Ureter (tissue), 1 donor: ENCODE results near the gene CYFIP1. TPM values are rescaled to one million over a fixed set of nuclear protein-coding genes. Genes with fewer than 3 reads are reported as not detected.
"Not testable (repeated sequence)": the region's sequence is repeated elsewhere in the genome, so short reads cannot be mapped to it uniquely, and the experiment has no call there.

Experiments used
- DNase-seq: peaks from one replicate; pipeline ENCODE4 v3.0.0-alpha.2; 2020; ENCODE audit warnings: low spot score
- total RNA-seq: library from RNA; stranded (reverse); gene quantifications from one replicate; pipeline ENCODE4 v1.2.4, GENCODE V29; 2023
- donor health status: DM: yes; HTN: yes; CAD: no.

CYFIP1 gene
- 129 TPM for total RNA-seq

- DNase-seq = peak; percentile 89
Observed at GRCh38 chr15:22980189-22981050, at the start of gene CYFIP1. Gene CYFIP1 (minus strand): TSS chr15:22980368. CDS start chr15:22947285, 33,083 bp downstream.

GRCh38 chr15:23026218-23026617, 46.0 kb upstream of the CYFIP1 start:
- no peak for DNase-seq

DNA sequence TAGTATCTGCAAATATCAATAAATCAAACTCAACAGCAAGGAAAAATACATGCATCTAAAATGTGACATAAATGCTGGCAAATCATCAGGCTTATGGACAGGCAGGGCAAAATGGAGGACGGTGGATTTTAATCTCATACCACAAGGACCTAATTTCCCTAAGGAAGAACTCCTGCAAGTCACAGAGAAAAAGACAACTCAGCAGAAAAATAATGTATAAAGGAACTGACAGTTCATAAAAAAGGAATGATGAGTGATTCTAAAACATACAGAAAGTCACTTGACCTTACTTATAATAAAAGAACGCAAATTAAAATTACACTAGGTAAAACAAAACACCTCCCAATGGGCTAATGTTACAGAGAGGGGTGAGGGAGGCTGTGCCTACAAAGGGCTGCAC, 42.0 kb upstream of the CYFIP1 start:
- DNase-seq = no peak

DNA sequence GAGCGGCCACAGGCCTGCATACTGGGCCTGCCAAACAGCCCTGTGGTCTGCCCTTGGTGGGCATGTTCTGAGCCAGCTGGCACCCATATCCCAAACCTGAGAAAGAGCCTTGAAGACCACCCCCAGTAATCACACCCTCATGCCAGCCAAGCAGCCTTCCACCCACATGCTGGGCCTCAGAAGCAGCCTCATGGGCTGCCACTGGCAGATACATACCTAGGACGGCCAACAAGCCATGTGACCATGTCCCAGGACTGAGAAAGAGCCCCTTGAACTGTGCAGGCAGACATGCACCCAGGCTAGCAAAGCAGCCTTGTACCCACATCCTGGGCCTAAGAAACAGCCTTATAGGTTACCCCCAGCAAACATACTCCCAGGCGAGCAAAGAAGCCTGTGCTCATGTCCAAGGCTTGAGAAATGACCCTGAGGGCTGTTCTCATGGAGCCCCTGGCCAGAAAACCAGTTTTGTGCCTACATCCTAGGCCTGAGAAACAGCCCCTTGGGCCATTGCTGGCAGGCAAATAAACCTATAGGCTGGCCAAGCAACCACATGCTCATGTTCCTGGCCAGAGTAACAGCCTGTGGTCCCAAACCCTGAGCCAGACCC, 34.3 kb upstream of the CYFIP1 start:
- DNase-seq = no peak

DNA sequence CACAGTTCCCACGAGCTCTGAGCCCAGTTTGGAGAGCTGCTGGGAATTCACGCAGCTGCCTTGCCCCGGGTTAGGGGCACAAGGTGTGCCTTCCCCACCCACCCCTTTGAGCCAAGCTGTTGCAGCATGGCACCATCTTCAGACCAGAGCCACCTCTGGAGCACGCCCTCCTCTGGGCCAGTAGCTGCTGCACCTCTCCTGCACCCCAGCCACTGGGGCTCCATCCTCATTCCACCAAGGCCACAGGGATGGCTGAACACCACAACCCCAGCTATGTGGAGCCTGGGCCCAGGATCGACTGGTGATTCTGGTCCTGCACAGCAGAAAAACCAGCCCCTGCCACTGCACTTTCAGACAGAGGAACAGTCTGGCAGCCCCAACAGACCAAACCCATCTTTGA, 33.5 kb upstream of the CYFIP1 start:
- no peak for DNase-seq

DNA sequence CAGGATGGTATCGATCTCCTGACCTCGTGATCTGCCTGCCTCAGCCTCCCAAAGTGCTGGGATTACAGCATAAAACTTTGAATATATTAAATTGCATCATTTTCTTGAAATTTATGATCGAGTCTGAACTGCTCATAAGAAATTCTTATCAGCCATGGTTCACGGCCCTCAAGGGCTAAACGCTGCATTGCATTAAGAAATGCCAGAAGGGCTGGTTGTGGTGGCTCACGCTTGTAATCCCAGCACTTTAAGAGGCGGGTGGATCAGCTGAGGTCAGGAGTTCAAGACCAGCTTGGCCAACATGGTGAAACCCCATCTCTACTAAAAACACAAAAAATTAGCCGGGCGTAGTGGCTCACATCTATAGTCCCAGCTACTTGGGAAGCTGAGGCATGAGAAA, 32.4 kb upstream of the CYFIP1 start:
- not testable (repeated sequence) for DNase-seq

- no peak for DNase-seq
Observed at GRCh38 chr15:23003736-23004135, 23.6 kb upstream of the CYFIP1 start.

GRCh38 chr15:23002920-23003319, 22.8 kb upstream of the CYFIP1 start:
- no peak for DNase-seq

DNA sequence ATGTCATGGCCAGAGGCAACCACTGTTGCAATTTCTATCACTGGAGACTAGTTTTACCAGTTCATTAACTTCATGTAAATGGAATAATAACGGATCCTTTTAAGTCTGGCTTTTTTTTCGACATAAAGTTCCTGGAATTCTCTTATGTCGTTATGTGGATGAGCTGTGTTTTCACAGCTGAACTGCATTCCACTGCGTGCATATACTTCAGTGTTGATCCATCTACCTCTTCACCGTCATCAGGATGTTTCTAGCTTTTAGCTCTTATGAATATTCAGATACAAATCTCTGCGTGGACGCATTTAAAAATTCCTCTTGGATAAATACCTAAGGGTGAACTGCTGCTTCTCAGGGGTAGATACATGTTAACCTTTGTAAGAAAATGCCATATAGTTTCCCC, 15.6 kb upstream of the CYFIP1 start:
- DNase-seq = no peak

GRCh38 chr15:22992024-22992326, 11.8 kb upstream of the CYFIP1 start:
- DNase-seq = no peak

GRCh38 chr15:22989576-22990477, 9.7 kb upstream of the CYFIP1 start:
- no peak for DNase-seq

- no peak for DNase-seq
Observed at GRCh38 chr15:22988811-22989210, 8.6 kb upstream of the CYFIP1 start.

GRCh38 chr15:22981931-22982330, 1.8 kb upstream of the CYFIP1 start:
- not testable (repeated sequence) for DNase-seq

GRCh38 chr15:22981051-22981840, 1.1 kb upstream of the CYFIP1 start:
- DNase-seq = no peak

DNA sequence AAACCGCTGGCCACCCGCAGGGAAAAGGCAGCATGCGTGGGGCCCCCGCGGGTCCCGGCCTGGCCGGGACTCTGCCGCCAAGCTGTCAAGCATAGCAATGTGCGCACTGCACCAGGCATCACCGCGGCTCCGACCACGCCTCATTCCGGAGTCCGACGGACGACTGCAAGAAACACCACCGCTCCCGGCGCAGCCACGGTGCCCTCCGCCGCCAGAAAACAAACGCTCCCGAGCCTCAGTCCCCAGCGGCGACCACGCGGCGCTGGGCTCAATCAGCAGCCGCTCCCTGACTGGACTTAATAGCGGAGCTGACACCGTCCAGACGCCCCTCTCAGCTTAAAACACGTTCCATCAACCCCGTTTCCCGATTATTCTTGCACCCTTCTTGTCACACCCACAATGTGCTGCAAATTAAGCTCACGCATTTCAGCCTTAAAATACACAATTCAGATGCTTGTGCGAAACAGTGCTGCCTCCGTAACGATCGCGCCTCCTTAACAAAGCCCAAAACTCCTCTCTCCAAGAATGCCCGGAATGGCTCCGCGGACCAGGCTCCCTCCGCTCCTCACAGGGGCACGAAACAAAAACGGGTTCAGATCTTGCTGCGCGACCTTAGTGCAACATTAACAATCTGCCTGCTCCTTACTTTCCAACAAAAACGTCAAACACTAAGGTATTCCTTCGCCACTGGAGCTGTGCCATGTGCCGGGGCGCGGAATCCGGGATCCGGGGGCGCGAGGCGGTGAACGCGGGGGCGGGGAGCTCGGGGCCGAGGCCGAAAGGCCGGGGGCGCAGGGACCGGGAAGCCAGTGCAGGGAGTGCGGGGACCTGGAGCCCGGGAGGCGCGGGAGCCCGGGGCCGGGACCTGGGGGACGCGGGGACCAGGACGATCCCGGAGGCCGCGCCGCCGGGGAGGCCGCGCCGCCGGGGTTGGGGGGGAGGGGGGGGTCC, 655 bp downstream of the CYFIP1 start:
- peak; percentile 57 for DNase-seq

DNA sequence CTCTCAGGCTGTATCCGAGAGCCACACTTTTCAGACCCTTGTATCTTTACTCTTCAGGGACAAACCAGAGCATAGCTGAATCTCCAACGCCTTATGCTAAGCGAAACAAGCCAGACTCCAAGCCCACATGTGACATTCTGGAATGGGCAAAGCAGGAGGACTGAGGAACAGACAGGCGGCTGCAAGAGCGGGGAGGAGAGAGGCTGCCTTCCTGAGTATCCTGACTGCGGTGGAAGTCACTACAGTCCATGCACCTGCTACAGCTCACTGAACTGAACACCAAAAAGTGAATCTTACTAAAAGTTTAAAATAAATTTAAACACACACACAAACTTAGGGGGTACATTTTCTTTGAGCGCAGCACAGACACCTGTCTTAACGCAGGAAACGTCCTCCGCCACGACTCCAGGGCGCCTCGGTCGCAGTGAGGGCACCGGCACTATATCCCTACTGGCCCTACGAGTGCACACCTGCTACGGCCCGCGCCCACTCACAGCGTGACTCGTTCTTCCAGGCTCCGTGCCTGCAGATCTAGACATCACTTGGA, 1.4 kb downstream of the CYFIP1 start:
- no peak for DNase-seq

DNA sequence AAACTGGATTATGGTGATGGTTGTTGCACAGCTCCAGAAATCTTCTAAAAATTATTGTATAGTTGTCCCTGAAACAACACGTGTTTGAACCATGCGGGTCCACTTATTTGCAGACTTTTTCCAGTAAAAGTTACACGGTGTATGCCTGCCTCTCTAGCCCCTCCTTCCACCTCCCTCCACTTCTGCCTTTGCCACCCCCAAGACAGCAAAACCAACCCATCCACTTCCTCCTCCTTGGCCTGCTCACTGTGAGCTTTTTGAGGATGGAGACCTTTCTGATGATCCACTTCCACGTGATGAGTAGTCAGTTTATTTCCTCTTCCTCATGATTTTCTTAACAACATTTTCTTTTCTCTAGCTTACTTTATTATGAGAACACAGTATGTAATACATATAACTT, 5.4 kb downstream of the CYFIP1 start:
- DNase-seq = no peak

- no peak for DNase-seq
Observed at GRCh38 chr15:22973987-22974386, 6.2 kb downstream of the CYFIP1 start.

- no peak for DNase-seq
Observed at GRCh38 chr15:22973286-22973685, 6.9 kb downstream of the CYFIP1 start.

GRCh38 chr15:22969489-22969888, 10.7 kb downstream of the CYFIP1 start:
- DNase-seq = no peak
